Breast epithelium (tissue), 3 donors: ENCODE data around the gene RNU1-3.
"Not testable (repeated sequence)": the region's sequence is repeated elsewhere in the genome, so short reads cannot be mapped to it uniquely, and the experiment has no call there.

ENCODE experiments used
- POLR2A ChIP-seq: fragments of 450-650 bp; IDR thresholded peaks from one replicate; pipeline ENCODE4 v1.6.1; 2016; ENCODE audit warnings: antibody characterized with exemption, mild to moderate bottlenecking, moderate library complexity
- POLR2AphosphoS5 ChIP-seq, 3 donors: sonication (generic); formaldehyde crosslinking; IDR thresholded peaks; one replicate each; pipeline ENCODE4 v1.6.1; 2017; ENCODE audit warnings: antibody characterized with exemption in 3 of 3
- TF ChIP-seq, protein P1 (sequence below), 3 donors: fragments of 450-650 bp; IDR thresholded peaks; one replicate each; pipeline ENCODE4 v1.5.1; 2016 to 2017; ENCODE audit warnings: antibody characterized with exemption in 3 of 3, mild to moderate bottlenecking in 3 of 3, moderate library complexity in 3 of 3

DNA sequence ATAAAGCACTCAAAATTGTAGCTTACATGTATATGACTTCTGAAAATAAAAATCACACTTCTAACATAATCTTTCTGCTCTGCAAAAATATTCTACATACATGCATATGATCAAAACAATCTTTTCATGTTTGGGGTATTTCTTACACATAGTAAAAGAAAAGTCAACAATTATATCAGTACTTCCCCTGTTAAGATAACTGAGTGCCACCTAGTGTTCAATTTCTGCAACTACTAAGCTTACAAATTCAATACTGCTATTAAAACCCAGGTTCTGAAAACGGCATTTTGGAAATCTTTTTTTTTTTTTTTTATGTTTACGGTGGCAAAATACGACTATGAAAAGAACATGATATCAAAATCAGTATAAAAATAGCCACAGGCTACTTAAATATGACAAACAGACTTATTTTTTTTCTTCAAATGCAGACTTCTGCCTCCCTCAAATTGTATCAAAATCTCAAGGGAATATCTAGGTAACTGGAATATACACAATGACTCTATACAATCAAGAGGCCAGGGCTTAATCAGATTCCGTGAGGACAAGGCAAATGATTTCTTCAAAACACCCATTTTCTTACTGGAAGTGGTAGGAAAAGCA is 18.1 kb upstream of the RNU1-3 start:
- not testable (repeated sequence) for TF ChIP-seq POLR2AphosphoS5 (IDR thresholded peaks at IDR 0.05); POLR2A
- TF ChIP-seq, protein P1, sequence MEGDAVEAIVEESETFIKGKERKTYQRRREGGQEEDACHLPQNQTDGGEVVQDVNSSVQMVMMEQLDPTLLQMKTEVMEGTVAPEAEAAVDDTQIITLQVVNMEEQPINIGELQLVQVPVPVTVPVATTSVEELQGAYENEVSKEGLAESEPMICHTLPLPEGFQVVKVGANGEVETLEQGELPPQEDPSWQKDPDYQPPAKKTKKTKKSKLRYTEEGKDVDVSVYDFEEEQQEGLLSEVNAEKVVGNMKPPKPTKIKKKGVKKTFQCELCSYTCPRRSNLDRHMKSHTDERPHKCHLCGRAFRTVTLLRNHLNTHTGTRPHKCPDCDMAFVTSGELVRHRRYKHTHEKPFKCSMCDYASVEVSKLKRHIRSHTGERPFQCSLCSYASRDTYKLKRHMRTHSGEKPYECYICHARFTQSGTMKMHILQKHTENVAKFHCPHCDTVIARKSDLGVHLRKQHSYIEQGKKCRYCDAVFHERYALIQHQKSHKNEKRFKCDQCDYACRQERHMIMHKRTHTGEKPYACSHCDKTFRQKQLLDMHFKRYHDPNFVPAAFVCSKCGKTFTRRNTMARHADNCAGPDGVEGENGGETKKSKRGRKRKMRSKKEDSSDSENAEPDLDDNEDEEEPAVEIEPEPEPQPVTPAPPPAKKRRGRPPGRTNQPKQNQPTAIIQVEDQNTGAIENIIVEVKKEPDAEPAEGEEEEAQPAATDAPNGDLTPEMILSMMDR (IDR thresholded peaks at IDR 0.05), result not testable (repeated sequence)
